GM23338 (cell line): Measurements from ENCODE around the gene CYYR1. TPM values are rescaled to one million over a fixed set of nuclear protein-coding genes. Genes with fewer than 3 reads are reported as not detected.

Experiments
- ATAC-seq: fragments of 200-7000 bp; cut with Tn5 transposase; 3 replicates; pipeline ENCODE4 v1.9.1; 2020
- DNase-seq: peaks from one replicate; pipeline ENCODE4 v3.0.0-alpha.2; 2015; ENCODE audit warnings: low spot score
- H2AFZ ChIP-seq: fragments of 200-600 bp; sonication (generic); 2 replicates; pipeline ENCODE4 v1.8.0; 2016; ENCODE audit warnings: antibody characterized with exemption, mild to moderate bottlenecking, moderate library complexity
- H3F3A ChIP-seq: fragments of 200-600 bp; sonication (generic); replicated peaks from 2 replicates; pipeline ENCODE4 v1.8.0; 2017; ENCODE audit warnings: antibody characterized with exemption, mixed run types, low read depth
- H3K27ac ChIP-seq: fragments of 200-600 bp; sonication (generic); 2 replicates; pipeline ENCODE4 v1.6.1; 2016; ENCODE audit warnings: low read depth
- H3K27me3 ChIP-seq: fragments of 200-600 bp; sonication (generic); 2 replicates; pipeline ENCODE4 v1.8.0; 2016; ENCODE audit warnings: mild to moderate bottlenecking, mixed run types, moderate library complexity; ENCODE audit not compliant: insufficient read depth
- H3K36me3 ChIP-seq: fragments of 200-600 bp; sonication (generic); 2 replicates; pipeline ENCODE4 v1.8.0; 2016; ENCODE audit warnings: mild to moderate bottlenecking; ENCODE audit not compliant: insufficient read depth
- H3K4me1 ChIP-seq: fragments of 200-600 bp; sonication (generic); 2 replicates; pipeline ENCODE4 v1.8.0; 2016; ENCODE audit warnings: mild to moderate bottlenecking, moderate library complexity; ENCODE audit not compliant: insufficient read depth
- H3K4me2 ChIP-seq: fragments of 200-600 bp; sonication (generic); 2 replicates; pipeline ENCODE4 v1.7.1; 2017; ENCODE audit warnings: mixed run types
- H3K4me3 ChIP-seq: fragments of 200-600 bp; sonication (generic); 2 replicates; pipeline ENCODE4 v1.6.1; 2016; ENCODE audit warnings: mixed run types
- H3K79me2 ChIP-seq: fragments of 200-600 bp; sonication (generic); replicated peaks from 2 replicates; pipeline ENCODE4 v1.8.0; 2017; ENCODE audit warnings: mild to moderate bottlenecking; ENCODE audit not compliant: insufficient read depth
- H3K9me2 ChIP-seq: fragments of 200-600 bp; sonication (generic); 2 replicates; pipeline ENCODE4 v1.8.0; 2017; ENCODE audit not compliant: insufficient read depth
- H4K20me1 ChIP-seq: fragments of 200-600 bp; sonication (generic); replicated peaks from 2 replicates; pipeline ENCODE4 v1.8.0; 2017; ENCODE audit warnings: mild to moderate bottlenecking; ENCODE audit not compliant: insufficient read depth
- H3K27ac Mint-ChIP-seq: 2 replicates; pipeline ENCODE4 v1.8.0; 2020; ENCODE audit warnings: inconsistent platforms, mild to moderate bottlenecking, moderate library complexity, mixed read lengths
- H3K27me3 Mint-ChIP-seq: 3 replicates; pipeline ENCODE4 v1.8.0; 2022; ENCODE audit warnings: low read depth, mild to moderate bottlenecking, moderate library complexity, mixed read lengths, inconsistent platforms; ENCODE audit not compliant: insufficient read depth, poor library complexity
- H3K36me3 Mint-ChIP-seq: 3 replicates; pipeline ENCODE4 v1.8.0; 2021; ENCODE audit warnings: low read depth, mild to moderate bottlenecking, inconsistent platforms, moderate library complexity, mixed read lengths
- H3K4me1 Mint-ChIP-seq: 3 replicates; pipeline ENCODE4 v1.8.0; 2020; ENCODE audit warnings: mild to moderate bottlenecking, inconsistent platforms, mixed read lengths
- H3K4me3 Mint-ChIP-seq: 3 replicates; pipeline ENCODE4 v1.8.0; 2021; ENCODE audit warnings: moderate library complexity, mild to moderate bottlenecking, inconsistent platforms, mixed read lengths
- H3K9me3 Mint-ChIP-seq: 3 replicates; pipeline ENCODE4 v1.8.0; 2020; ENCODE audit warnings: moderate library complexity, mild to moderate bottlenecking, inconsistent platforms, mixed read lengths
- CREB1 ChIP-seq: fragments of 250-450 bp; sonication (Bioruptor Pico); IDR thresholded peaks from 2 replicates; pipeline ENCODE4 v1.5.0; 2020; ENCODE audit warnings: low read depth, mild to moderate bottlenecking, moderate library complexity
- CTCF ChIP-seq, 2 experiments: fragments of 200-600 bp in 1 of 2; sonication (generic) in 1 of 2; conservative IDR thresholded peaks; 2 replicates each; pipeline versions ENCODE4 v1.5.1 to v1.6.1; 2016 to 2017; ENCODE audit warnings: antibody characterized with exemption in 2 of 2, low read depth in 2 of 2, mild to moderate bottlenecking in 2 of 2, moderate library complexity in 1 of 2
- EZH2 ChIP-seq: fragments of 200-600 bp; sonication (generic); IDR thresholded peaks from one replicate; pipeline ENCODE4 v1.8.0; 2017; ENCODE audit warnings: antibody characterized with exemption, mild to moderate bottlenecking, low read depth; ENCODE audit not compliant: unreplicated experiment
- EZH2phosphoT487 ChIP-seq: fragments of 200-600 bp; sonication (generic); IDR thresholded peaks from one replicate; pipeline ENCODE4 v1.8.1; 2018; ENCODE audit warnings: antibody characterized with exemption; ENCODE audit not compliant: unreplicated experiment
- NANOG ChIP-seq: IDR thresholded peaks from 2 replicates; pipeline ENCODE4 v1.6.1; 2016; ENCODE audit warnings: antibody characterized with exemption, borderline replicate concordance
- POLR2AphosphoS5 ChIP-seq: IDR thresholded peaks from 2 replicates; pipeline ENCODE4 v1.6.1; 2016; ENCODE audit warnings: antibody characterized with exemption, low read depth
- ZNF114 ChIP-seq: fragments of 250-450 bp; sonication (Bioruptor Pico); IDR thresholded peaks from 2 replicates; pipeline ENCODE4 v1.5.0; 2020; ENCODE audit warnings: mild to moderate bottlenecking, moderate library complexity
- ZNF331 ChIP-seq: fragments of 250-450 bp; sonication (Bioruptor Pico); IDR thresholded peaks from 2 replicates; pipeline ENCODE4 v1.5.0; 2020; ENCODE audit warnings: low read depth, mild to moderate bottlenecking, moderate library complexity
- ZNF462 ChIP-seq: fragments of 250-450 bp; sonication (Bioruptor Pico); IDR thresholded peaks from 2 replicates; pipeline ENCODE4 v1.5.0; 2020; ENCODE audit warnings: mild to moderate bottlenecking, moderate library complexity
- polyA plus RNA-seq: library from polyadenylated mRNA; unstranded; fragments of >200 nt; fragmentation: Nextera tagmentation; extraction: Ambion mirVana; gene quantifications from 2 replicates; pipeline ENCODE4 v1.2.1, GENCODE V29; 2016
- total RNA-seq: library from RNA; depleted of rRNA; stranded (reverse); fragments of >200 nt; shearing (Covaris generic); gene quantifications from 2 replicates; pipeline ENCODE4 v1.2.3, GENCODE V29; 2014
- TF ChIP-seq, protein P1 (sequence below): IDR thresholded peaks from 2 replicates; pipeline ENCODE4 v1.6.1; 2016; ENCODE audit warnings: antibody characterized with exemption

Gene CYYR1
- total and polyA plus RNA-seq, 2 experiments from 2014 or later: 23.8 to 25.4 TPM

GRCh38 chr21:26433386-26433785 lies 139.7 kb downstream of the CYYR1 start:
- Mint-ChIP-seq H3K27ac (no peak overlapping the region), H3K36me3 (no peaks in the 10 kb centered on the region), H3K9me3 (no peaks in the 10 kb centered on the region), H3K4me3 (no peak overlapping the region), H3K4me1 (peaks cover 7% of the 10 kb centered on the region), H3K27me3 (no peaks in the 10 kb centered on the region)
- DNase-seq (no peak), ATAC-seq (no peak)
- Histone ChIP-seq H4K20me1 (no peaks in the 10 kb centered on the region), H3K27me3 (no peaks in the 10 kb centered on the region), H3K4me3 (no peak overlapping the region), H3F3A (no peaks in the 10 kb centered on the region), H3K79me2 (no peaks in the 10 kb centered on the region), H3K4me1 (no peaks in the 10 kb centered on the region; the same call in 1 of the 2 replicates), H2AFZ (no peak overlapping the region), H3K9me2 (peaks cover 20% of the 10 kb centered on the region), H3K27ac (no peak overlapping the region), H3K4me2 (no peak overlapping the region), H3K36me3 (no peaks in the 10 kb centered on the region)
- TF ChIP-seq POLR2AphosphoS5 (no peak), ZNF114 (CRISPR knock-in tag) (no peak), CREB1 (CRISPR knock-in tag) (no peak), EZH2 (no peak), CTCF (conservative IDR thresholded peaks at IDR 0.05; ENCODE audit: low read depth in 2 of 2) (no peak), ZNF331 (CRISPR knock-in tag) (no peak), EZH2phosphoT487 (no peak), NANOG (no peak), ZNF462 (no peak)
- TF ChIP-seq, protein P1, sequence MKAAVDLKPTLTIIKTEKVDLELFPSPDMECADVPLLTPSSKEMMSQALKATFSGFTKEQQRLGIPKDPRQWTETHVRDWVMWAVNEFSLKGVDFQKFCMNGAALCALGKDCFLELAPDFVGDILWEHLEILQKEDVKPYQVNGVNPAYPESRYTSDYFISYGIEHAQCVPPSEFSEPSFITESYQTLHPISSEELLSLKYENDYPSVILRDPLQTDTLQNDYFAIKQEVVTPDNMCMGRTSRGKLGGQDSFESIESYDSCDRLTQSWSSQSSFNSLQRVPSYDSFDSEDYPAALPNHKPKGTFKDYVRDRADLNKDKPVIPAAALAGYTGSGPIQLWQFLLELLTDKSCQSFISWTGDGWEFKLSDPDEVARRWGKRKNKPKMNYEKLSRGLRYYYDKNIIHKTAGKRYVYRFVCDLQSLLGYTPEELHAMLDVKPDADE: no peak
